Body of pancreas (tissue), 4 donors: Measurements from ENCODE around the gene PNMA1.

Source experiments
- POLR2A ChIP-seq, 3 donors: fragments of 450-650 bp; IDR thresholded peaks; one replicate each; pipeline ENCODE4 v1.6.1; 2016; ENCODE audit warnings: antibody characterized with exemption in 3 of 3, mild to moderate bottlenecking in 2 of 3
- TF ChIP-seq, protein P1 (sequence below), 7 experiments: fragments of 450-650 bp in 4 of 7; fragments of 200-600 bp in 3 of 7; sonication (generic) in 3 of 7; IDR thresholded peaks; one replicate each; pipeline ENCODE4 v1.5.1; 2016 to 2019; ENCODE audit warnings: antibody characterized with exemption in 7 of 7

DNA sequence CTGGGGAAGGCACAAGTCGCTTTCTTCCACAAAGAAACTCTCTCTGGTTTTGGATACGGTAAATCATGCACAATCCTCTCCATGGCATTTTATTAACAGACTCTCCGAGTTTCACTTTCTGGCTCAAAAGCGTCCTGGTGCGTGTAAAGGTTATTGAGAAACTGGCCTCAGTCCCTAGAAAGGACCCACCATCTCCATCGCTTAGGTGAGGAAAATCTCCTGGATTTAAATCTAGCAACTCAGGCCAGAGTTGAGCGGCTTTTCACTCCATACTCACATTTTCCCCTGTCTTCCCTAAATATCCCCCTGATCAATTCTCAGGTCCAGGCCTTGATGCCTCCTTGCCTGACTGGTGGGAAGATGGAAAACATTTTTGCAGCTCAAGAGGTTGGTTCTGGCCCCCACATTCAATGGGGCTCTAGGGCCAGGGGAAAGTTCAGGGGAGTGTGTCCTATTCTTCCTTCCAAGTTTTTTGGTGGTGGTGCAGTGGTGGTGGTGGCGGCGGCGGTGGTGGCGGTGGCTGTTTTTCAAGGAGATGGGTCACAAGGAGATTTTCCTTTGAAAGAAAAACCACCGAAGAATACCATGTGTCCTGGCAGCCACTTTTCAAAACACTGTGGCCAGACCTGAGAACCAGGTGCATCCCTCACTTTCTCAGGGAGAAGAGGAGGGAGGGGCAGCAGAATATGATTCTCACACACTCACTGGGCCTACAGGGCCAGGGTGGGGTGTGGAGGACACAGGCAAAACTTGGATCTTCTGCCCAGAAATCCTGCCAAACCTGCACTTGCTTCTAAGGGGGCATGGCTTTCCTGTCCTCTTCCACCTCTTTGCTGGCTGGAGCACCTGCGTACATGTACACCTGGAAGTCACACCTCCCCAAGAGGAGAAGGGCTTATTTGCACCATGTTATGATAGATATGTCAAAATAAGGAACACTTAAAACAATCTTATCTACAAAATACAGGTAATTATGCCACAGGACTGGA lies 46.7 kb upstream of the PNMA1 start:
- TF ChIP-seq POLR2A (IDR thresholded peaks at IDR 0.05), result no peak
- TF ChIP-seq, protein P1, sequence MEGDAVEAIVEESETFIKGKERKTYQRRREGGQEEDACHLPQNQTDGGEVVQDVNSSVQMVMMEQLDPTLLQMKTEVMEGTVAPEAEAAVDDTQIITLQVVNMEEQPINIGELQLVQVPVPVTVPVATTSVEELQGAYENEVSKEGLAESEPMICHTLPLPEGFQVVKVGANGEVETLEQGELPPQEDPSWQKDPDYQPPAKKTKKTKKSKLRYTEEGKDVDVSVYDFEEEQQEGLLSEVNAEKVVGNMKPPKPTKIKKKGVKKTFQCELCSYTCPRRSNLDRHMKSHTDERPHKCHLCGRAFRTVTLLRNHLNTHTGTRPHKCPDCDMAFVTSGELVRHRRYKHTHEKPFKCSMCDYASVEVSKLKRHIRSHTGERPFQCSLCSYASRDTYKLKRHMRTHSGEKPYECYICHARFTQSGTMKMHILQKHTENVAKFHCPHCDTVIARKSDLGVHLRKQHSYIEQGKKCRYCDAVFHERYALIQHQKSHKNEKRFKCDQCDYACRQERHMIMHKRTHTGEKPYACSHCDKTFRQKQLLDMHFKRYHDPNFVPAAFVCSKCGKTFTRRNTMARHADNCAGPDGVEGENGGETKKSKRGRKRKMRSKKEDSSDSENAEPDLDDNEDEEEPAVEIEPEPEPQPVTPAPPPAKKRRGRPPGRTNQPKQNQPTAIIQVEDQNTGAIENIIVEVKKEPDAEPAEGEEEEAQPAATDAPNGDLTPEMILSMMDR (IDR thresholded peaks at IDR 0.05), result no peak
